ENCODE results near the gene RAMP3. TPM values are rescaled to one million over a fixed set of nuclear protein-coding genes. Genes with fewer than 3 reads are reported as not detected.

RAMP3 gene
- total and polyA plus RNA-seq, 2 donors (not counting 1 experiment from before 2014, with no cell fraction given), result 0.17 TPM; not detected in 1

- H4K20me1 ChIP-seq (ENCODE audit: control insufficient read depth, extremely low read depth, insufficient read depth, low read length), result no peaks in the 10 kb centered on the region
- TF ChIP-seq CTCF (conservative IDR thresholded peaks at IDR 0.05 in 1 of 2, IDR thresholded peaks at IDR 0.05 in 1 of 2; ENCODE audit: low read depth in 1 of 2, low read length in 2 of 2) (no peak), EZH2 (IDR thresholded peaks at IDR 0.05; ENCODE audit: low read length, missing control alignments) (no peak)
- no peak overlapping the region for H2AFZ ChIP-seq (ENCODE audit: low read length)
- H3K36me3 ChIP-seq (ENCODE audit: control insufficient read depth, insufficient read depth, low read length), result no peaks in the 10 kb centered on the region
- H3K9me3 ChIP-seq (ENCODE audit: control insufficient read depth, insufficient read depth, low read depth, low read length), result no peaks in the 10 kb centered on the region
- H3K4me3 ChIP-seq (replicated peaks in 1 of 4; ENCODE audit: control extremely low read depth in 1 of 4, insufficient read depth in 1 of 4, low read depth in 3 of 4, low read length in 4 of 4), result no peak overlapping the region
- no peaks in the 10 kb centered on the region for H3K79me2 ChIP-seq (ENCODE audit: control insufficient read depth, insufficient read depth, low read length)
- H3K9ac ChIP-seq (ENCODE audit: insufficient read depth, low read length), result no peak overlapping the region
- no peak for DNase-seq (ENCODE audit: low read depth in 2 of 2)
- H3K4me1 ChIP-seq (ENCODE audit: control insufficient read depth, extremely low read depth, insufficient read depth, low read length), result no peaks in the 10 kb centered on the region
- H3K4me2 ChIP-seq (ENCODE audit: extremely low read depth, insufficient read depth, low read length), result no peak overlapping the region
- H3K27ac ChIP-seq (ENCODE audit: insufficient read depth, low read length), result no peak overlapping the region
- peaks cover 14% of the 10 kb centered on the region for H3K27me3 ChIP-seq (ENCODE audit: control insufficient read depth, insufficient read depth, low read length)
Measured at GRCh38 chr7:45215601-45216062, 58.0 kb downstream of the RAMP3 start.

GRCh38 chr7:45216181-45216580, 58.6 kb downstream of the RAMP3 start:
- Histone ChIP-seq H4K20me1 (ENCODE audit: control insufficient read depth, extremely low read depth, insufficient read depth, low read length) (no peaks in the 10 kb centered on the region), H3K27me3 (ENCODE audit: control insufficient read depth, insufficient read depth, low read length) (peaks cover 14% of the 10 kb centered on the region), H3K36me3 (ENCODE audit: control insufficient read depth, insufficient read depth, low read length) (no peaks in the 10 kb centered on the region), H3K4me2 (ENCODE audit: extremely low read depth, insufficient read depth, low read length) (no peak overlapping the region), H3K4me3 (replicated peaks in 1 of 4; ENCODE audit: control extremely low read depth in 1 of 4, insufficient read depth in 1 of 4, low read depth in 3 of 4, low read length in 4 of 4) (no peak overlapping the region), H3K79me2 (ENCODE audit: control insufficient read depth, insufficient read depth, low read length) (no peaks in the 10 kb centered on the region), H3K27ac (ENCODE audit: insufficient read depth, low read length) (no peak overlapping the region), H3K9me3 (ENCODE audit: control insufficient read depth, insufficient read depth, low read depth, low read length) (no peaks in the 10 kb centered on the region), H3K4me1 (ENCODE audit: control insufficient read depth, extremely low read depth, insufficient read depth, low read length) (no peaks in the 10 kb centered on the region), H2AFZ (ENCODE audit: low read length) (no peak overlapping the region), H3K9ac (ENCODE audit: insufficient read depth, low read length) (no peak overlapping the region)
- TF ChIP-seq CTCF (conservative IDR thresholded peaks at IDR 0.05 in 1 of 2, IDR thresholded peaks at IDR 0.05 in 1 of 2; ENCODE audit: low read depth in 1 of 2, low read length in 2 of 2), result no peak
- TF ChIP-seq EZH2 (IDR thresholded peaks at IDR 0.05; ENCODE audit: low read length, missing control alignments), result no peak
- DNase-seq (ENCODE audit: low read depth in 2 of 2), result no peak

GRCh38 chr7:45216622-45217165, 59.1 kb downstream of the RAMP3 start:
- H3K27me3 ChIP-seq (ENCODE audit: control insufficient read depth, insufficient read depth, low read length), result peaks cover 14% of the 10 kb centered on the region
- DNase-seq (ENCODE audit: low read depth in 2 of 2), result no peak
- H2AFZ ChIP-seq (ENCODE audit: low read length), result no peak overlapping the region
- no peaks in the 10 kb centered on the region for H3K79me2 ChIP-seq (ENCODE audit: control insufficient read depth, insufficient read depth, low read length)
- H4K20me1 ChIP-seq (ENCODE audit: control insufficient read depth, extremely low read depth, insufficient read depth, low read length), result no peaks in the 10 kb centered on the region
- no peaks in the 10 kb centered on the region for H3K4me1 ChIP-seq (ENCODE audit: control insufficient read depth, extremely low read depth, insufficient read depth, low read length)
- H3K27ac ChIP-seq (ENCODE audit: insufficient read depth, low read length), result no peak overlapping the region
- H3K4me3 ChIP-seq (replicated peaks in 1 of 4; ENCODE audit: control extremely low read depth in 1 of 4, insufficient read depth in 1 of 4, low read depth in 3 of 4, low read length in 4 of 4), result no peak overlapping the region
- TF ChIP-seq CTCF (conservative IDR thresholded peaks at IDR 0.05 in 1 of 2, IDR thresholded peaks at IDR 0.05 in 1 of 2; ENCODE audit: low read depth in 1 of 2, low read length in 2 of 2) (no peak), EZH2 (IDR thresholded peaks at IDR 0.05; ENCODE audit: low read length, missing control alignments) (no peak)
- no peak overlapping the region for H3K9ac ChIP-seq (ENCODE audit: insufficient read depth, low read length)
- no peaks in the 10 kb centered on the region for H3K9me3 ChIP-seq (ENCODE audit: control insufficient read depth, insufficient read depth, low read depth, low read length)
- no peak overlapping the region for H3K4me2 ChIP-seq (ENCODE audit: extremely low read depth, insufficient read depth, low read length)
- H3K36me3 ChIP-seq (ENCODE audit: control insufficient read depth, insufficient read depth, low read length), result no peaks in the 10 kb centered on the region

Measured in fibroblast of lung (primary cell).